Activated CD4-positive, alpha-beta T cell treated with anti-CD3 and anti-CD28 coated beads, Interleukin-2, amount 50 U/mL, for 48 hours (primary cell): ENCODE results near the gene TMEM132A.
A peak's percentile ranks its signal among the peaks of the same experiment; 100 is the strongest.
"Not testable (repeated sequence)": the region's sequence is repeated elsewhere in the genome, so short reads cannot be mapped to it uniquely, and the experiment has no call there.

Experiments used
- DNase-seq, 2 experiments: peaks; one replicate each; pipeline ENCODE4 v3.0.0-alpha.2; 2020

TMEM132A gene

GRCh38 chr11:60905551-60906113 lies 18.6 kb upstream of the TMEM132A start:
- peak in 1 of 2 experiments; percentile 17 for DNase-seq

- peak; percentile 99 for DNase-seq
Measured at GRCh38 chr11:60906132-60906972, 17.9 kb upstream of the TMEM132A start, which contains the start of gene PRPF19. TSS of gene PRPF19 (minus strand) at chr11:60906585. CDS start at chr11:60906382, 203 bp downstream.

GRCh38 chr11:60908803-60909202 lies 15.5 kb upstream of the TMEM132A start:
- no peak for DNase-seq

GRCh38 chr11:60909680-60910280 lies 14.5 kb upstream of the TMEM132A start:
- not testable (repeated sequence) for DNase-seq

GRCh38 chr11:60910281-60910687 lies 14.0 kb upstream of the TMEM132A start:
- DNase-seq: no peak

DNA sequence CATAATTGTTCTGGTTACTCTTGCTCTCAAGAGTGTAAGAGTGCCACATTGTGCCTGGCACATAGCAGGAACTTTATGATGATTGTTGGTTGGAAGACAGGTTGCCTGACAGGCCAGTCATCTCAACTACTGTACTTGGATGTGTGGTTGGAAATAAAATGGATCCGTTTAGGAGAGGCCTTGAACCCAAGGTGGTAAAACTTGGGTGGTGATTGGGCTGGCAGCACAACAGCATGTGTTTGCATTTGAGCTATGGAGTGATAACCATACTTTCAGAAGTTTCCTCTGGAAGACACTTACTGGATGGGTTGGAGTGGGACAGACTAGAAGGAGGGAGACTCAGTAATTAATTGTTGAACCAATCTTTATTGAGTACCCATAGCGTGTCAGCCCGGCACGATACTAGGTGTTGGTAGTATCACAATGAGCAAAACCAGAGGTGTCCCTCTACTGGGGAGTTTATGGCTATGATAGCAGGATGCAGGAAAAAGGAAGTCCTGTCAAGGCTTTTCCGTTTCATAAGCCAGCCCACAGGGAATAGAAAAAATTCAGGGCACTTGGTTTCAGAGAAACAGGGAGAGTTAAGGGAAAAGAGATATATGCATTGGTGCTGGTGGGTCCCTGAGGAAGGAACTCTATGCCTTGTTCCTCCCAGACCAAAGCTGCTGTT lies 13.4 kb upstream of the TMEM132A start:
- no peak for DNase-seq

DNA sequence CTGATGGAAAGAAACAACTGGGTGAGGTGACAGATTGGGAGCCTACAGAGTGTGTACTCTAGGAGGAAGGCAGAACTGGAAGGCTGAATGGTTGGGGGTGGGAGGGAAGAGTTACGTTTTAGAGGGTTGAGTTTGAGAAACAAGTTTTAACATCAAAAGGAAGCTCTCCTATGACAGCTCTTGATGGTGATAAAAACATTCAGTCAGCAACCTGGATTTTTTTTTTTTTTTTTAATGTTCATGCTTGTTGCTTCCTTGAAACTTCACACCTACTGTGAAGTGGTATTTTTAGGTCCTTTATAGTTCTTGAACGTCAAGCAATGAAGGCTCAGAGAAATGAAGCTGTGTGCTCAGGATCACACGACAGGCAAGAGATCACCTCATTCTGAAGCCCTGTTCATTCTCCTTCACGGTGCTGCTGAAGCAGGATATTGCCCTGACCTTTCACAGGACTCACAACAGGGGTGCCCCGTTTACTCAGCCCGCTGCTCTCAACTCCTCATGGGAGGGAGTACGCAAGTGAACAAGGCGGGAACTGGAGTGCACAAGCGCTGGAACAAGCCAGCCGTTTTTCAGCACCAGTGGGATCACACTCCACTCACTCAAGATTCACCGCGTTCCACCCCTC lies 11.9 kb upstream of the TMEM132A start:
- DNase-seq: no peak

- DNase-seq: no peak
Measured at GRCh38 chr11:60912851-60913528, 11.3 kb upstream of the TMEM132A start.

- DNase-seq: peak; percentile 89 to 91
Measured at GRCh38 chr11:60913793-60914632, 10.2 kb upstream of the TMEM132A start, which contains the start of gene TMEM109. TSS of gene TMEM109 (plus strand) at chr11:60914158. CDS start at chr11:60919694, 5,536 bp downstream.

DNA sequence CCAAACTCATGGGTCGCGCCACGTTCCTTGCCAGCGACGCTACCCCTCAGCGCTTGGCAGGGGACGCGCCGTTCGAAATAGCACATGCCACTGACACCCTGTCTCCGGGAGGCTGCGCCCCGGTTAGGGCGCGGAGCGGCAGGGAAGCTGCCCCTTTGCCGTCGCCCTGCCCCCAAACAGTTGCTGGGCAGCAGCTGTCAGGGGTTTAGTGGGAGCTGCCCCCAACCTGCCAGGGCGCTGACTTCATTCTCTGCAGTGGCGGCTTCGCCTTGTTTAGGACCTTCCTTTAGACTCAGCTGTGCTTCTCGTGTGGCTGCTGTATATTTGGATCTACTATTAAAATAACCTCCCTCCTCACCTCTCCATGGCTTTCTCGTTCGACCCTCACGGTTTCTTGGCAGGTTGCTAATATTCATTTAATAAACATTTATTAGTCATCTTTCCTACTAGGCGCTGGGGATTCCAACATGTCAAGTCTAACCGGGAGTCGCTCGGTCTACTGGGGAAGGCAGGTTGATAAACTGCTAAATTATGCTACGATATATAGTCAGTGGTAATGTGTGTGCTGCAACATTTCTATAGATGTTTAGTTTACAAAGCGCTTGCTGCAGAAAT lies 9.5 kb upstream of the TMEM132A start:
- peak; percentile 43 to 44 for DNase-seq

GRCh38 chr11:60915248-60915914 lies 8.9 kb upstream of the TMEM132A start:
- DNase-seq: peak; percentile 73 to 77

GRCh38 chr11:60916669-60917206 lies 7.5 kb upstream of the TMEM132A start:
- DNase-seq: no peak

- no peak for DNase-seq
Measured at GRCh38 chr11:60917267-60917666, 7.0 kb upstream of the TMEM132A start.

DNA sequence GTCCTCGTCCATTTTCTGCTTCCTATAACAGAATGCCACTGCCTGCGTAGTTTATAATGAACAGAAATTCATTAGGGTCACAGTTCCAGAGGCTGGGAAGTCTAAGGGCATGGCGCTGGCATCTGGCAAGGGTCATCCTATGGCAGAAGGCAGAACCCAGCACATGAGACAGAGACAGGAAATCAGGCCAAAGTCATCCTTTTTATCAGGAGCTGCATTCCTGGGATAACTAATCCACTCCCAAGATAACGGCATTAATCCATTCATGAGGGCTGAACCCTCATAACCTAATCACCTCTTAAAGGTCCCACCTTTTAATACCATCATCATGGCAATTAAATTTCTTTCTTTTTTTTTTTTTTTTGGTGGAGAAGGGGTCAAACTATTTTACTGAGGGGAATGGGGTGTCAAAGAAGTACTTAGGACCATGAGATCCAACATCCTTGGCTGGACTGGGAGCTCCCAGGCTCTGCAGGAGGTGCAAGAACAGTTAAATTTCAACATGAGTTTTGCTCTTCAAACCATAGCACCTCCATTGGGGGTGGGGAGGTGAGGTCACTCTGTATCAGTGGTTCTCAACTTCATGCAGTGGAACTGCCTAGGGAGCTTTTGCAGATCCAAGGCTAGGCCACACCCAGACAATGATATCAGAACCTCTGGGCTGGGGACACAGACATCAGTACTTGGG lies 5.9 kb upstream of the TMEM132A start:
- DNase-seq: no peak

- no peak for DNase-seq
Measured at GRCh38 chr11:60918939-60919265, 5.4 kb upstream of the TMEM132A start.

DNA sequence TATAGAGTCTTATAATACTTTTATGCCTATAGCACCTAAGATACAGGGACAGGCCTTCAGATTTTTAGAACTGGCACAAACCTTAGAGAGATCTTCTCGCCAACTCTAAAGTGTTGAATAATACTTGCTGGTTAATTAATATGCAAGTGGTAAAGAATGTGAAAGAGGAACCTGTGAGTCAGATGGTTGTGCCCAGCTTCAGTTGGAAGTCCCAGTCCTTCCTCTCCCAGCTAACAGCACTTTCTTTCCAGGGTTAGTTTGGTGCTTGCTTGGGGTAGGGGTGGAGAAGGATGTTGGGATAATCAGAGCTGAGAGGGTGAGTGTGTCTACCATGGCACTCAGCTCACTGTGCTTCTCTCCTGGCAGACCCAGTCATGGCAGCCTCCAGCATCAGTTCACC lies 4.9 kb upstream of the TMEM132A start:
- no peak for DNase-seq

DNA sequence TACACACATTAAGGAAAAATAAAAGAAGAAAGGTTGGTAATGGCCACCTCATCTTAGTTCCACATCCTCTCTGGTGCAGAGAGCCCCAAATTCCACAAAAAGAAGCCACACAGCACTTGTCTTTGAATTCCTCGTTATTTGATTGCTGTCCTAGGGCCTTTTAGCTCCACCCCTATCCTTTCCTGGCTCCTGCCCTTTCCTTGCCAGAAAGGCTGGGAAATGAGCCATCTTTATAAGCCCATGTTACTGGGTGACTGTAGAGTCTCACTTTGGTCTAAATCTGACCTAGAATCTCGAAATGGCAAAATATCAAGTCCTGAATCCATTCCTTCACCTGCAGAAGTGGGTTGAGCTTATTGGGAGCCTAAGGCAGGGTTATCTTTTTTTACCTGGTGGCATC lies 4.3 kb upstream of the TMEM132A start:
- DNase-seq: no peak

GRCh38 chr11:60921259-60921658 lies 3.0 kb upstream of the TMEM132A start:
- DNase-seq: no peak

GRCh38 chr11:60921777-60922335 lies 2.4 kb upstream of the TMEM132A start:
- DNase-seq: no peak
